H1 (cell line): ENCODE data around the gene DDI1. TPM values are rescaled to one million over a fixed set of nuclear protein-coding genes. Genes with fewer than 3 reads are reported as not detected.

Experiments used
- BCL11A ChIP-seq, 2 experiments: IDR thresholded peaks; one replicate each; pipeline ENCODE4 v1.6.1; 2011; ENCODE audit warnings: low read depth in 2 of 2, low read length in 2 of 2, mild to moderate bottlenecking in 2 of 2
- CHD7 ChIP-seq: fragments of 300-600 bp; sonication (generic); IDR thresholded peaks from 2 replicates; pipeline ENCODE4 v1.7.1; 2012; ENCODE audit warnings: low read length, moderate library complexity, mild to moderate bottlenecking, inconsistent platforms; ENCODE audit not compliant: insufficient replicate concordance
- CTBP2 ChIP-seq: IDR thresholded peaks from 2 replicates; pipeline ENCODE4 v1.7.0; 2011; ENCODE audit warnings: borderline replicate concordance, mild to moderate bottlenecking, moderate library complexity, mixed read lengths, low read length; ENCODE audit not compliant: insufficient read depth, insufficient read length
- JUND ChIP-seq: IDR thresholded peaks from 2 replicates; pipeline ENCODE4 v1.6.1; 2011; ENCODE audit warnings: mild to moderate bottlenecking, improper control_type of control experiment, low read length
- RNF2 ChIP-seq: fragments of 200-900, 300-1000 bp; sonication (generic); IDR thresholded peaks from 2 replicates; pipeline ENCODE4 v1.7.1; 2016; ENCODE audit warnings: borderline replicate concordance, low read depth, mild to moderate bottlenecking, antibody characterized with exemption, low read length; ENCODE audit not compliant: poor library complexity, severe bottlenecking; ENCODE audit errors: missing control alignments
- SUZ12 ChIP-seq: fragments of 200-600 bp; sonication (generic); IDR thresholded peaks from 2 replicates; pipeline ENCODE4 v1.6.1; 2012; ENCODE audit warnings: mild to moderate bottlenecking, inconsistent platforms, low read length, moderate library complexity, mixed read lengths
- polyA plus RNA-seq, 7 experiments: library from polyadenylated mRNA; depleted of rRNA in 3 of 7; stranded (reverse) in 5 of 7; unstranded in 2 of 7; fragments of >200 nt in 5 of 7; fragments of 200-250 nt in 2 of 7; gene quantifications; 1 replicate in 5 of 7; 2 replicates in 1 of 7; 4 replicates in 1 of 7; pipeline versions ENCODE4 v1.2.1 to v1.2.3, GENCODE V29; 2011 to 2013; ENCODE audit warnings: missing spikeins in 2 of 7, mixed read lengths in 2 of 7
- total RNA-seq: library from RNA; stranded (reverse); fragmentation: NEBNext Ultra II Directional; extraction: Animal tissue kit (Norgen Biotek cat#: 25700); gene quantifications from 2 replicates; pipeline ENCODE4 v1.2.1, GENCODE V29; 2021

DDI1 gene
- total and polyA plus RNA-seq, 2 of the 8 experiments (the other 6 are each of a cell fraction or from before 2014, with no cell fraction given) = not detected

GRCh38 chr11:104075706-104076105 is 39.3 kb downstream of the DDI1 start (continued):
- TF ChIP-seq CHD7 (no peak), RNF2 (no peak), BCL11A (IDR thresholded peaks at IDR 0.05; ENCODE audit: low read depth in 2 of 2, low read length in 2 of 2) (no peak), CTBP2 (no peak), SUZ12 (no peak), JUND (no peak)
